ENCODE results near the gene CSRP3.

Gene CSRP3

GRCh38 chr11:19193916-19194315, 7.9 kb downstream of the CSRP3 start:
- DNase-seq (ENCODE audit: low read depth): no peak
- no peak overlapping the region for H3K4me3 ChIP-seq (ENCODE audit: low read depth, low read length)

- DNase-seq (ENCODE audit: low read depth): no peak
Measured at GRCh38 chr11:19191530-19192169, 10.1 kb downstream of the CSRP3 start.

GRCh38 chr11:19187833-19188258, 13.9 kb downstream of the CSRP3 start:
- no peak overlapping the region for H3K4me3 ChIP-seq (ENCODE audit: low read depth, low read length)
- DNase-seq (ENCODE audit: low read depth): no peak

More at GRCh38 chr11:19191530-19192169, 10.1 kb downstream of the CSRP3 start:
- H3K4me3 ChIP-seq (ENCODE audit: low read depth, low read length): no peak overlapping the region

- no peak overlapping the region for H3K4me3 ChIP-seq (ENCODE audit: low read depth, low read length)
- DNase-seq (ENCODE audit: low read depth): no peak
Measured at GRCh38 chr11:19187114-19187832, 14.5 kb downstream of the CSRP3 start.

- no peak overlapping the region for H3K4me3 ChIP-seq (ENCODE audit: low read depth, low read length)
- DNase-seq (ENCODE audit: low read depth): no peak
Measured at GRCh38 chr11:19185516-19186052, 16.2 kb downstream of the CSRP3 start.

GRCh38 chr11:19185036-19185435, 16.7 kb downstream of the CSRP3 start:
- H3K4me3 ChIP-seq (ENCODE audit: low read depth, low read length): no peak overlapping the region
- DNase-seq (ENCODE audit: low read depth): no peak

- DNase-seq (ENCODE audit: low read depth): no peak
- H3K4me3 ChIP-seq (ENCODE audit: low read depth, low read length): no peak overlapping the region
Measured at GRCh38 chr11:19183646-19184045, 18.1 kb downstream of the CSRP3 start.

DNA sequence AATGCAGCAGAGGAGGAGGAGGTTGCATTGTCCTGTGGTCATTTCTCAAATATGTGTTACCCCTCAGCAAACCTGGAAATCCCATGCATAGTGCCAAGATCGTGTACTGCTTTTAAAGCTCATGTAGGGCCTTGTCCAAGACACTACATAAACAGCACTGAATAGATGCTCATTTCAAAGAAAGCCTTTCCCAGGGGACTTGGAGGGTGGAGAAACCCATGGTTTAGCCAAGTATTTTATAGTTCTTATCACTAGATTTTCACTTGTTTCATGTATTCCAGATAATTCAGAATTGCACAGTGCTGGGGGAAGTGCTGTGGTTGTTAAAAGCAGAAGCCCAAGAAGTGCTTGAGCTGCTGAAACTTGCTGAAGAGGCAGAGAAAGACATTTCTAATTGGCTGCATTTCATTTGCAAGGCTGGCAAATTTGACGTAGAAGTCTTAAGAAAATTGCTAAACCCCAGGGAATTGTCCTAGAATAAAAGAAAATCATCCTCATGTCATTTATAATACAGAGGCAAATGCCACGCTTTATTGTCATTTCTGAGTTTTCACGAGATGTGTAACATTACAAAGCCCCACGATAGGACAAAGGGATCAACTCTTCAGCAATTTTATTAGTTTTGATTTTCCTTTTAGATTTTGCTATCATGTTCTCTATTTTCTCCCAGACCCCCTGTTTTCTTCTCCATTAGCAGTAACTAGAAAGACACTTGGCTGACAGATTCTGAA, 20.1 kb downstream of the CSRP3 start:
- no peak for DNase-seq (ENCODE audit: low read depth)
- H3K4me3 ChIP-seq (ENCODE audit: low read depth, low read length): no peak overlapping the region

- H3K4me3 ChIP-seq (ENCODE audit: low read depth, low read length): no peak overlapping the region
- DNase-seq (ENCODE audit: low read depth): no peak
Measured at GRCh38 chr11:19176629-19177186, 25.1 kb downstream of the CSRP3 start.

GRCh38 chr11:19173964-19174638, 27.7 kb downstream of the CSRP3 start:
- no peak overlapping the region for H3K4me3 ChIP-seq (ENCODE audit: low read depth, low read length)
- no peak for DNase-seq (ENCODE audit: low read depth)

DNA sequence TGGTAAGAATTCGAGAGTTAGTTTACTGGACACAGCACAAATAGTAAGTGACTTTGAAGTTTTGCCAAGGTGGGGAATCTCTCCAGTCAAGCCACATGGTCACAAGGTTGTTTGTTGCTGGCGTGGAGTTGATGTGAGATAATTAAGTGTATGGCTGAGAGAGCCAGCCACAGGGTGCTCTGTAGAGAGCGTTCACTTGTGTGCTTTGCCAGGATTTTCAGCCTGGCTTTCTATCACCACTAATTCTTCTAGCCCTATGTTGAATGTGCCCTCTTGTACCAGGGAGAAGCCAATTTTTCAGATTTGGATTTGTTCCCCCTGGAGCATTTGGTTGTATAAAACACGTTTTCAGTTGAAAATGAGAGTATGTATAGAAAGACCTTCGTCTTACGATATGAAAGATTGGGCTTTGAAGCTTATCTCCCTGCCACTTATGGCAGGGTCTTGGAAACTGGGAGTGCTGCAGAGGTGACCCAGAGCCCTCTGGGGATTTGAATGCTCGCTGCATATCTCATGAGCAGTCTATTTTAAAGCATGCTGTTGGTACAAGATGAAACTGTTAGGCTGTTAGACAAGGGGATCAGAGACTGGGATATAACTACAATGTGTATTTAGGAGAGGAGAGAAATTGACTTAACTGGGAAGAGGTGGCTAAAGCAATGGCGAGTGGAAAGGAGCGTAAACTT, 28.6 kb downstream of the CSRP3 start:
- no peak overlapping the region for H3K4me3 ChIP-seq (ENCODE audit: low read depth, low read length)
- no peak for DNase-seq (ENCODE audit: low read depth)

DNA sequence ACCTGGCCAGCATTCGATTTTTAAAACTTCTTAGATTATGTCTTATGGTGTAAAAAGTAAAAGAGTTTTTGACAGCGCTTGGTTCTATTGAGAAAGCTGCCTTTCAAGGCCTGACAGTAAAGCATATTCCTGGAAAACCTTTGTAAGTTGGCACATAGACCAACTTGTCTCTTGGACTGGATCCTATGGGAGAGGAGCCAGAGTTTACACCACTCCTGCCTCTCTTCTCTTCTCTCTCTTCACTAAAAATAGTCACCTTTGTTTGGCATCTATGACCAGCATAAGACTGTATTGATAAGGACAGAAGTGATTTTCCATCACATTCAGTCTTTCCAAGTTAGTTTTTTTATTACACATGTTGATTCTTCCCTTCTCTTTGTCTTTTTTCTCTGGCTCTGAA, 33.7 kb downstream of the CSRP3 start:
- H3K4me3 ChIP-seq (ENCODE audit: low read depth, low read length): no peak overlapping the region
- no peak for DNase-seq (ENCODE audit: low read depth)

DNA sequence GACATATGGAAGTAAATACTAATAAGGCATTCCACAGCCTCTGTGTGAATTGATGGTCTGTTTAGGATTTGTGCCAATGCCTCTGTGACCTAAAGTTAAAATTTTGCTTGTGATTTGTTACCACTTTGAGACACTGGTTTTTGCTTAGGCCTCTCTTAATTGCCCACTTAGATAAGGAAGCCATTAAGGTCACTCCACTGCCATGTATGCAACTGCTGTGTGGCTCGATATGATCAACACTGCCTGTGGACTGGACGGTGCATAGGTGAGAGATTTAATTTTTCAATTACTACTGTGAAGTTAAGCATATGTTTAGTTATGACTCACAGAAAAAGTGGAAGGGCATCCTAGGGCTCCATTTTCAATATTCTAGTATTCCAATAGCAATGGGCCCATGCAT, 36.9 kb downstream of the CSRP3 start:
- H3K4me3 ChIP-seq (ENCODE audit: low read depth, low read length): no peak overlapping the region
- no peak for DNase-seq (ENCODE audit: low read depth)

GRCh38 chr11:19164230-19164855, 37.4 kb downstream of the CSRP3 start:
- no peak overlapping the region for H3K4me3 ChIP-seq (ENCODE audit: low read depth, low read length)
- no peak for DNase-seq (ENCODE audit: low read depth)

GRCh38 chr11:19163617-19164016, 38.2 kb downstream of the CSRP3 start:
- H3K4me3 ChIP-seq (ENCODE audit: low read depth, low read length): no peak overlapping the region
- no peak for DNase-seq (ENCODE audit: low read depth)

DNA sequence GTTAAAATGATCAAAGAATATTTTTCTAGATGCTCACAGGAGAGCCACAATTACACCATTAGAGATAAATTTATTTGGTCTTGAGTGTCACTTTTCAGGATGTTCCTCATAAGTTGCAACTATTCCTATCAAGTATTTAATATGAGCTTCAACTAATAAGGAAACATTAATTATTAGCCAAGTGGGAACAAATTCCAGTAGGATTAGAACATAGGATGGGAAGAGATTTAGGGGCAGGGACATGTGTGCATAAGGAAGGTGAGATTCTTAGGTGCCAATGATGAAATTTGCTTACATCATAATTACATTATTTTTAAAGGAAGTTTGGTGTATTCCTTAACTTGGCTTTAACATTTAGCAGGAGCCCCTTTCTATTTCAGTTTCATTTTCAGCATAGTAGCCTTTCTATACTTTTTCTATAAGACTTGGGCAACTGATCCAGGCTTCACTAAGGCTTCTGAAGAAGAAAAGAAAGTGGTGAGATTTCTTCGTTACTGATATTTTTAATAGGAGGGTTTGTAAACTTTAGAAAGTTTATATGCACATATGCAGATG, 38.8 kb downstream of the CSRP3 start:
- DNase-seq (ENCODE audit: low read depth): no peak
- no peak overlapping the region for H3K4me3 ChIP-seq (ENCODE audit: low read depth, low read length)

- no peak overlapping the region for H3K4me3 ChIP-seq (ENCODE audit: low read depth, low read length)
Measured at GRCh38 chr11:19161651-19162050, 40.1 kb downstream of the CSRP3 start.

GRCh38 chr11:19160847-19161246, 40.9 kb downstream of the CSRP3 start:
- H3K4me3 ChIP-seq (ENCODE audit: low read depth, low read length): no peak overlapping the region
- no peak for DNase-seq (ENCODE audit: low read depth)

More at GRCh38 chr11:19161651-19162050, 40.1 kb downstream of the CSRP3 start:
- DNase-seq (ENCODE audit: low read depth): no peak
